HG03039 (cell line): ENCODE measurements around the gene UBE3C.
"Not testable (repeated sequence)": the region's sequence is repeated elsewhere in the genome, so short reads cannot be mapped to it uniquely, and the experiment has no call there.

Source experiments
- ATAC-seq: cut with Tn5 transposase; IDR thresholded peaks from one replicate; pipeline ENCODE4 v1.9.1; 2021; ENCODE audit warnings: mild to moderate bottlenecking, moderate library complexity; ENCODE audit not compliant: unreplicated experiment

The UBE3C gene

GRCh38 chr7:157138424-157139110, at the start of gene UBE3C:
UBE3C (plus strand) TSS chr7:157138926; CDS start chr7:157139273, 347 bp downstream.
- ATAC-seq = peak; percentile 75

- ATAC-seq = no peak
Observed at GRCh38 chr7:157089100-157089610, 49.6 kb upstream of the UBE3C start.

- no peak for ATAC-seq
Observed at GRCh38 chr7:157090485-157091165, 48.1 kb upstream of the UBE3C start.

GRCh38 chr7:157096286-157097055, 42.3 kb upstream of the UBE3C start:
- no peak for ATAC-seq

GRCh38 chr7:157097056-157097329, 41.7 kb upstream of the UBE3C start:
- ATAC-seq = no peak

- ATAC-seq = no peak
Observed at GRCh38 chr7:157097569-157097968, 41.2 kb upstream of the UBE3C start.

- not testable (repeated sequence) for ATAC-seq
Observed at GRCh38 chr7:157100005-157100404, 38.7 kb upstream of the UBE3C start.

- not testable (repeated sequence) for ATAC-seq
Observed at GRCh38 chr7:157103641-157104040, 35.1 kb upstream of the UBE3C start.

GRCh38 chr7:157111311-157111710, 27.4 kb upstream of the UBE3C start:
- no peak for ATAC-seq

GRCh38 chr7:157112706-157113105, 26.0 kb upstream of the UBE3C start:
- ATAC-seq = no peak

- no peak for ATAC-seq
Observed at GRCh38 chr7:157113607-157114006, 25.1 kb upstream of the UBE3C start.

- no peak for ATAC-seq
Observed at GRCh38 chr7:157116762-157117161, 22.0 kb upstream of the UBE3C start.

GRCh38 chr7:157117796-157118195, 20.9 kb upstream of the UBE3C start:
- ATAC-seq = no peak

GRCh38 chr7:157120181-157120580, 18.5 kb upstream of the UBE3C start:
- ATAC-seq = no peak

- no peak for ATAC-seq
Observed at GRCh38 chr7:157121184-157121715, 17.5 kb upstream of the UBE3C start.

- ATAC-seq = no peak
Observed at GRCh38 chr7:157122800-157123495, 15.8 kb upstream of the UBE3C start.

- ATAC-seq = no peak
Observed at GRCh38 chr7:157124690-157125089, 14.0 kb upstream of the UBE3C start.

GRCh38 chr7:157125376-157126223, 13.1 kb upstream of the UBE3C start:
- ATAC-seq = no peak

GRCh38 chr7:157126921-157127320, 11.8 kb upstream of the UBE3C start:
- ATAC-seq = no peak

- ATAC-seq = no peak
Observed at GRCh38 chr7:157129200-157129599, 9.5 kb upstream of the UBE3C start.
